Bladder microvascular endothelial cell (primary cell): ENCODE results near the gene KAZN. TPM values are rescaled to one million over a fixed set of nuclear protein-coding genes. Genes with fewer than 3 reads are reported as not detected.

Source experiments
- total RNA-seq: library from RNA; depleted of rRNA; stranded (reverse); fragments of >200 nt; gene quantifications from 2 replicates; pipeline ENCODE4 v1.2.3, GENCODE V29; 2014

KAZN gene
- total RNA-seq, result 1.8 and 2.8 TPM in 2 replicates

GRCh38 chr1:14598498-14599182 lies at the start of gene KAZN:
TSS of gene KAZN (plus strand) at chr1:14598685.

GRCh38 chr1:15153184-15153841 lies 554.8 kb downstream of the KAZN start, which contains the start of gene TMEM51:
TSS of gene TMEM51 (plus strand) at chr1:15153747. CDS start at chr1:15215088, 61,341 bp downstream.

